ENCODE measurements around the gene CLTC. TPM values are rescaled to one million over a fixed set of nuclear protein-coding genes. Genes with fewer than 3 reads are reported as not detected.

CLTC gene
- total RNA-seq, 1 experiment from 2014 or later = 240 TPM

DNA sequence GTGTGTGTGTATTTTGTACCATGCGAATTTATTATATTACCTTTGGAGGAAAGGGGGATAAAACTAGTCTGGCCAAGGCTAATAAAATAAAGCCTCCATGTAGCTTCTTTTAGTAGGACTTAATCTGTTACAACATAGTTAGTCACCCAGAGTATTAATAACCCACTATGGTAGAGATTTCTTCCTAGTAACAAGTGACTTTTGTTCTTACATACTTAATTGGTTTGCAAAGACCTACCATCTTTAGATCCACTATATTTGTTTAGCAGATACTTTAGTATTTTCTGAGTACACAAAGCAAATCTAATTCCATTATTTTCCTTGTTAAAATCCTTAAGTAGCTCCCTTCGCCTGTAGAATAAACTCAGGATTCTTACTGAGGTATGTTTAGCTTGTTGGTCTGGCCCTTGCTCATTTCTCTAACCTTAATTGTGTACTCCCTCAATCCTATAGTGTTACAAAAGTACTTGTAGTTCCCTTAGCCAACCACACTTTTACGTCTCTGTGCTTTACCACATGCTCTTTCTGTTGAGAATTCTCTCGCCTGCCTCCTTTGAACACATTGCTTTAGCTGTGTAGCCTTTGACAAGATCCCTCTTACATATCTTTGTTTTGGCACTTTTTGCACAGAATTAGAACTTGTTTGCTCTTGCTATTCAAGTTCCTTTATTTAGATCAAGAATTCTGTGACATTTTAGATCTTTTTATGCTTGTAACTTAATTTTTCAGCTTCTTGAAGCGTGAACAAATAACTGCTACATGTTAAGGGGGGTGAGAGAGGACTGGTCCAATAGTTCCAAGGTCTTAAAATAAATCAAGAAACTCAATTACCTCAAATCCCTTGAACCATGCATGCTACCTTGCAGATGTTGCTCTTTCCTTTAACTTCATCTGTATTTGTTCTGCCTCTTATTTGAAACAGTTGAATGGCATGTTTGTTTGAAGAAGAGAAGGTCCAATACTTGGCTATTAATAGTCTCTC, 23.8 kb downstream of the CLTC start:
- intact Hi-C loops (cut with micrococcal nuclease) = no loop called here
- Mint-ChIP-seq H3K9me3 (ENCODE audit: unreplicated experiment) (no peaks in the 10 kb centered on the region), H3K4me3 (ENCODE audit: unreplicated experiment) (no peak overlapping the region), H3K4me1 (ENCODE audit: insufficient read depth, unreplicated experiment) (peaks cover 24% of the 10 kb centered on the region), H3K36me3 (ENCODE audit: insufficient read depth, unreplicated experiment) (peaks cover 71% of the 10 kb centered on the region), H3K27me3 (ENCODE audit: insufficient read depth, unreplicated experiment) (no peaks in the 10 kb centered on the region), H3K27ac (ENCODE audit: low read depth, unreplicated experiment) (peak overlapping the region; percentile 76)
- TF ChIP-seq CTCF (IDR thresholded peaks at IDR 0.05; ENCODE audit: unreplicated experiment) = no peak
- no TSS peak for BruUV-seq (replicated peaks)
- CTCF ChIA-PET = interaction anchor here (0.5 to 0.7 kb wide), 2 partner anchors 36 to 272 kb away, joined by 3 to 4 read pairs; no protein-coding TSS in a partner anchor
- POLR2A ChIA-PET = interaction anchor here (0.9 to 3.1 kb wide), 6 partner anchors 9 to 64 kb away, joined by 3 to 27 read pairs (median 4); partner anchors contain the start of genes CLTC, PTRH2 and VMP1
- no peak for DNase-seq (ENCODE audit: unreplicated experiment)

DNA sequence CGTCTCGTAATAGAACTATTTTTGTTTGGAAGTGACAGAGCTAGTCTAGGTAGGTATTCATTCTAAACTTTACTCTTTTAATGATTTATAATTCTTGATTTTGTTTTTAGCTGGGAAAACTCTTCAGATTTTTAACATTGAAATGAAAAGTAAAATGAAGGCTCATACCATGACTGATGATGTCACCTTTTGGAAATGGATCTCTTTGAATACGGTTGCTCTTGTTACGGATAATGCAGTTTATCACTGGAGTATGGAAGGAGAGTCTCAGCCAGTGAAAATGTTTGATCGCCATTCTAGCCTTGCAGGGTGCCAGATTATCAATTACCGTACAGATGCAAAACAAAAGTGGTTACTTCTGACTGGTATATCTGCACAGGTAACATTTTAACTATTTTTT, 27.6 kb downstream of the CLTC start:
- no TSS peak for BruUV-seq (replicated peaks)
- Mint-ChIP-seq H3K36me3 (ENCODE audit: insufficient read depth, unreplicated experiment) (peaks cover 92% of the 10 kb centered on the region), H3K27ac (ENCODE audit: low read depth, unreplicated experiment) (no peak overlapping the region), H3K9me3 (ENCODE audit: unreplicated experiment) (no peaks in the 10 kb centered on the region), H3K4me3 (ENCODE audit: unreplicated experiment) (no peak overlapping the region), H3K4me1 (ENCODE audit: insufficient read depth, unreplicated experiment) (peaks cover 21% of the 10 kb centered on the region), H3K27me3 (ENCODE audit: insufficient read depth, unreplicated experiment) (no peaks in the 10 kb centered on the region)
- TF ChIP-seq CTCF (IDR thresholded peaks at IDR 0.05; ENCODE audit: unreplicated experiment) = no peak
- no peak for DNase-seq (ENCODE audit: unreplicated experiment)
- ChIA-PET CTCF (interaction anchor here (1.6 kb wide), 1 partner anchor 10 kb away, joined by 3 read pairs; no protein-coding TSS in a partner anchor), POLR2A (no interaction called here)
- intact Hi-C loops (cut with micrococcal nuclease) = no loop called here

DNA sequence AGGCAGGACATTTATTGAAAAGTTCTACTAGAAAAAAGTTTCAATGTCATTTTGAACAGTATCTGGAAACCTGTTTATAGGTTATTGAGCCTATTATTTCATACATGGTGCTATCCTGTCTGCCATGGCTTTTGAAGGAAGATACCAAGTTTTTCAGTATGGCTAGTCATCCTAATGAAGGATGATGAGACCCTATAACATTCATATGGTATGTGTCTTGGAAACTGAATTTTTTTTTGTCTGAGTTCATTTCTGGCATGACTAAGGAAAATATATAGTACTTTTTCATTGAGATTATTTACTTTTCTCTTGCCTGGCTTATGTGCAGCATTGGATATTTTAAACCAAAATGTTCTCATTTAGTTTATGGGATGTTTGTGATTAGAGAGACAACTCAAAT, 30.2 kb downstream of the CLTC start:
- no peak overlapping the region for H3K4me3 Mint-ChIP-seq (ENCODE audit: unreplicated experiment)
- no peak for DNase-seq (ENCODE audit: unreplicated experiment)
- no peaks in the 10 kb centered on the region for H3K9me3 Mint-ChIP-seq (ENCODE audit: unreplicated experiment)
- peaks cover 6% of the 10 kb centered on the region for H3K4me1 Mint-ChIP-seq (ENCODE audit: insufficient read depth, unreplicated experiment)
- H3K36me3 Mint-ChIP-seq (ENCODE audit: insufficient read depth, unreplicated experiment) = peaks cover 96% of the 10 kb centered on the region
- CTCF ChIA-PET = no interaction called here
- POLR2A ChIA-PET = interaction anchor here (1.1 kb wide), 1 partner anchor 12 kb away, joined by 4 read pairs; no protein-coding TSS in a partner anchor
- BruUV-seq (replicated peaks) = no TSS peak
- H3K27ac Mint-ChIP-seq (ENCODE audit: low read depth, unreplicated experiment) = no peak overlapping the region
- intact Hi-C loops (cut with micrococcal nuclease) = no loop called here
- no peak for TF ChIP-seq CTCF (IDR thresholded peaks at IDR 0.05; ENCODE audit: unreplicated experiment)
- no peaks in the 10 kb centered on the region for H3K27me3 Mint-ChIP-seq (ENCODE audit: insufficient read depth, unreplicated experiment)

DNA sequence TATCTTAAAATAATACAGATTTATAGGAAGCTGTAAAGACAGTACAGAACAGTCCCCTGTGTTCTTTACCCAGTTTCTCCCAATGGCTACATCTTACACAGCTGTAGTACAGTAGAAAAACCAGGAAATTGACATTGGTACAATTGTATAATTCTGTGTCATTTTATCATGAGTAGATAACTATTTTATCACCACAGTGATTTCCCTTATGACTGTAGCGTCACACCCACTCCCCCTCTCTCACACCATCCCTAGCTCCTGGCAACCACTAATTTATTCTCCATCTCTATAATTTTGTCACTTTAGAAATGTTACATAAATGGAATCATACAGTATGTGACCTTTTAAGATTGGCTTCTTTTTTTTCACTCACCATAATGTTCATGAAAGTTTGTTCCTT, 30.9 kb downstream of the CLTC start:
- Mint-ChIP-seq H3K4me1 (ENCODE audit: insufficient read depth, unreplicated experiment) (peaks cover 6% of the 10 kb centered on the region), H3K27me3 (ENCODE audit: insufficient read depth, unreplicated experiment) (no peaks in the 10 kb centered on the region), H3K36me3 (ENCODE audit: insufficient read depth, unreplicated experiment) (peaks cover 96% of the 10 kb centered on the region), H3K27ac (ENCODE audit: low read depth, unreplicated experiment) (no peak overlapping the region), H3K9me3 (ENCODE audit: unreplicated experiment) (no peaks in the 10 kb centered on the region), H3K4me3 (ENCODE audit: unreplicated experiment) (no peak overlapping the region)
- POLR2A ChIA-PET = interaction anchor here (0.7 to 1.2 kb wide), 3 partner anchors 11 to 52 kb away, joined by 3 to 4 read pairs (median 3); no protein-coding TSS in a partner anchor
- no TSS peak for BruUV-seq (replicated peaks)
- TF ChIP-seq CTCF (IDR thresholded peaks at IDR 0.05; ENCODE audit: unreplicated experiment) = no peak
- DNase-seq (ENCODE audit: unreplicated experiment) = no peak
- CTCF ChIA-PET = no interaction called here
- intact Hi-C loops (cut with micrococcal nuclease) = no loop called here
